Uterus (tissue), 4 donors: ENCODE measurements around the gene RNU7-1. TPM values are rescaled to one million over a fixed set of nuclear protein-coding genes. Genes with fewer than 3 reads are reported as not detected.
"Not testable (repeated sequence)": the region's sequence is repeated elsewhere in the genome, so short reads cannot be mapped to it uniquely, and the experiment has no call there.

Source experiments
- DNase-seq, 2 donors: peaks; one replicate each; pipeline ENCODE4 v3.0.0-alpha.2; 2019 to 2020
- H3K27ac ChIP-seq, 2 donors: fragments of 200-600 bp; sonication (generic); 1 replicate in 1 of 2; 2 replicates in 1 of 2; pipeline ENCODE4 v1.5.1; 2016 to 2018
- H3K27me3 ChIP-seq, 2 donors: fragments of 200-600 bp; sonication (generic); one replicate each; pipeline ENCODE4 v1.5.1; 2018 to 2019; ENCODE audit warnings: control low read depth in 1 of 2
- H3K36me3 ChIP-seq, 2 donors: fragments of 200-600 bp; sonication (generic); one replicate each; pipeline ENCODE4 v1.5.1; 2019; ENCODE audit warnings: control low read depth in 1 of 2
- H3K4me1 ChIP-seq, 2 donors: fragments of 200-600 bp; sonication (generic); one replicate each; pipeline ENCODE4 v1.5.1; 2018 to 2019; ENCODE audit warnings: control low read depth in 1 of 2
- H3K4me3 ChIP-seq, 2 donors: fragments of 200-600 bp; sonication (generic); 1 replicate in 1 of 2; 2 replicates in 1 of 2; pipeline ENCODE4 v1.5.1; 2018 to 2019; ENCODE audit warnings: mild to moderate bottlenecking in 1 of 2
- H3K9me3 ChIP-seq, 2 donors: fragments of 200-600 bp; sonication (generic); one replicate each; pipeline ENCODE4 v1.5.1; 2019; ENCODE audit warnings: control low read depth in 1 of 2
- POLR2A ChIP-seq, 2 donors: fragments of 450-650 bp; IDR thresholded peaks; one replicate each; pipeline ENCODE4 v1.6.1; 2016; ENCODE audit warnings: antibody characterized with exemption in 2 of 2, mild to moderate bottlenecking in 1 of 2, moderate library complexity in 1 of 2
- intact Hi-C: fragments of 100-400 bp; cut with DNase I; formaldehyde crosslinking; loops from one replicate; pipeline ENCODE4 v1.15.1; 2023; ENCODE audit warnings: low total_unique reads
- total RNA-seq, 4 donors: library from RNA; depleted of rRNA in 3 of 4; stranded (reverse); fragments of >200 nt in 3 of 4; gene quantifications; one replicate each; pipeline versions ENCODE4 v1.1.0 to v1.2.4, GENCODE V29; 2014 to 2023
- TF ChIP-seq, protein P1 (sequence below), 4 experiments: fragments of 200-600 bp in 2 of 4; fragments of 450-650 bp in 2 of 4; sonication (generic) in 2 of 4; IDR thresholded peaks; one replicate each; pipeline ENCODE4 v1.5.1; 2016 to 2019; ENCODE audit warnings: antibody characterized with exemption in 4 of 4, mild to moderate bottlenecking in 2 of 4, moderate library complexity in 1 of 4
- donor health status: DM: yes; HTN: yes; CAD: no.

Gene RNU7-1
- total RNA-seq, 4 donors from 2014 or later, result not detected

DNA sequence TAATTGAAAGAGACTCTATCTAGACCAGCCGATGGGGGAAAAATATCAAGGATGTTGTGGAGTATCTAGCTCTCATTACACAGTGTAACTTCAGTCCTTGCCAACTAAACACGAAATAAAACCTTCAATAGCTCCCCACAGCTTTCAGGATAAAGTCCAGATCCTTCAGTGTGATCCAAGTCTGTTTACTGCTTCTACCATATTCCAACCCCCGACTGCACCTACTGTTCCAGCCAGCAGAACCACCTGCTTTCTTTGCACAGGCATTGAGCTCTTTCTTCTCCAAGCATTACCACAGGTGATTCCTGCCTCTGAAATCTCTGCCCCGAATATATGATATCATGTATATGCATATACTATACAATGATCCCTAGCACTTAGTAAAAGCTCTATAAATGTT is 41.2 kb upstream of the RNU7-1 start:
- no peaks in the 10 kb centered on the region for H3K27me3 ChIP-seq
- no peak overlapping the region for H3K27ac ChIP-seq
- DNase-seq, result no peak
- H3K9me3 ChIP-seq, result no peaks in the 10 kb centered on the region
- intact Hi-C loops, result no loop called here
- H3K4me1 ChIP-seq, result peaks cover 0 to 4% of the 10 kb centered on the region in 2 donors
- TF ChIP-seq, protein P1, sequence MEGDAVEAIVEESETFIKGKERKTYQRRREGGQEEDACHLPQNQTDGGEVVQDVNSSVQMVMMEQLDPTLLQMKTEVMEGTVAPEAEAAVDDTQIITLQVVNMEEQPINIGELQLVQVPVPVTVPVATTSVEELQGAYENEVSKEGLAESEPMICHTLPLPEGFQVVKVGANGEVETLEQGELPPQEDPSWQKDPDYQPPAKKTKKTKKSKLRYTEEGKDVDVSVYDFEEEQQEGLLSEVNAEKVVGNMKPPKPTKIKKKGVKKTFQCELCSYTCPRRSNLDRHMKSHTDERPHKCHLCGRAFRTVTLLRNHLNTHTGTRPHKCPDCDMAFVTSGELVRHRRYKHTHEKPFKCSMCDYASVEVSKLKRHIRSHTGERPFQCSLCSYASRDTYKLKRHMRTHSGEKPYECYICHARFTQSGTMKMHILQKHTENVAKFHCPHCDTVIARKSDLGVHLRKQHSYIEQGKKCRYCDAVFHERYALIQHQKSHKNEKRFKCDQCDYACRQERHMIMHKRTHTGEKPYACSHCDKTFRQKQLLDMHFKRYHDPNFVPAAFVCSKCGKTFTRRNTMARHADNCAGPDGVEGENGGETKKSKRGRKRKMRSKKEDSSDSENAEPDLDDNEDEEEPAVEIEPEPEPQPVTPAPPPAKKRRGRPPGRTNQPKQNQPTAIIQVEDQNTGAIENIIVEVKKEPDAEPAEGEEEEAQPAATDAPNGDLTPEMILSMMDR (IDR thresholded peaks at IDR 0.05), result no peak
- TF ChIP-seq POLR2A (IDR thresholded peaks at IDR 0.05), result no peak
- no peaks in the 10 kb centered on the region for H3K36me3 ChIP-seq
- H3K4me3 ChIP-seq, result no peak overlapping the region

DNA sequence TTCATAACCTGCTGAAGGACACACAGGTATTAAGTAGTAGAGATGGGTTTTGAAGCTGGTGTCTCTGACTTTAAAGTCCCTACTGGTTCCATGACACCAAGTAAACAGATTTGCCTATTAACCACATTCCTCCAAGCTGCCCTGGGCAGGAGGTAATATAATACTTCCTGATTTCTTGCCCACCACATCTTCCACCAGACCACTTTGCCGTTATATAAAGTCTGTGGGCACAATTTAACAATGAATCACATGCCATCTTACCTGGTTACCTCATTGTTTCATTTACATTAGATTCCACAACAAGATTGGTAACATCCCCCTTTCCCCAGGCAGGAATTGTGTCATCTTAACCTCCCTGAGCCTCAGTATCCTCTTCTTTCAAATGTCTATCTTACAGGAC is 39.9 kb upstream of the RNU7-1 start:
- H3K36me3 ChIP-seq, result no peaks in the 10 kb centered on the region
- DNase-seq, result no peak
- peaks cover 0 to 4% of the 10 kb centered on the region in 2 donors for H3K4me1 ChIP-seq
- H3K9me3 ChIP-seq, result no peaks in the 10 kb centered on the region
- no peak overlapping the region for H3K4me3 ChIP-seq
- peak overlapping the region in 1 of 2 donors; percentile 84 for H3K27ac ChIP-seq
- intact Hi-C loops, result no loop called here
- TF ChIP-seq, protein P1 (IDR thresholded peaks at IDR 0.05), result no peak
- no peak for TF ChIP-seq POLR2A (IDR thresholded peaks at IDR 0.05)
- H3K27me3 ChIP-seq, result no peaks in the 10 kb centered on the region

DNA sequence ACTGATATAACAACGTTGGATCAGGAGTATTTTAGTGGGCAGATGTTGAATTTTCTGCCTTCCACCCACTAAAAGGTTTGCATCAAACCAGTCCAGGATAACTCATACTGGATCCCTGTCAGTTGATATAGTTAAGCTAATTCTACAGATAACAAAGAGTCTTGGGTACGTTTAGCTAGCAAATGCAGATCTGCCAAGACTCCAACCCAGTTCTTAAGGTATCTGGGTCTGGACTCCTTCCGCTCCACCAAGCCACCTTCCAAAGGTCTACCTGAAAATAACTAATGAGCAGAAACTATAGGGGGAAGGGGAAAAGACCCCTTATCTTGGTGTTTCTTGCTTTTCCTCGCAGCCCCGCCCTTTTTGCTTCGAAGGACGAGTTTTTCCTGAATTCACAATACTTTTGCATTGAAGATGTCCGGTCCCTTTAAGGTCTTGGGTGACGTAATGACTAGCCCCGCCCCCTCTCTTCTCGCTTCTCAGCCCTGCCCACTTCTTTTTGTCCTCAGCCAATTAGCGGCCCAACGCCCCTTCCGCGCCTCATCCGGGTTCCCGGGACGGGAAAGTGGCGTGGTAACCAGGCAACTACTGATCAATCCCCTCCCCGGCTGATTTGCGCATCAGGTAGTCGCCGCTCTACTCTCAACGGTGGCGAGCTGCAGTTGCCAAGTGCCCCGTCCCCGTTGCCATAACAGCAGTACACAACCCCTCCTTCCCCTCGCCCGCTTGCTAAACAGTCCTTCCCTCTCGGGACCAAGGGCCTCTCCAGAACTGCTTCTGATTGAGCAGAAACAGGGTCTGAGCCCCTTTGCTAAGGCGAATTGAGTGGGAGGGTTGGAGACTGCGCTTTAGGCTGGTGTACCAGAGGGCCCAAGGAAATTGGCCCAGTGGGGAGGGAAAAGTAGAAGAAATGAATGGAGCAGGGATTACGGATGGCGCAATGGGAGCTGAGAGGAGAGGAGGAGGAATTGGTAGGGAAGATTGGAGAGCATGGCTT is 39.0 kb upstream of the RNU7-1 start, which contains the start of gene LRRC23:
Gene LRRC23 (plus strand): TSS at position 543 of the 997 bp plus-strand sequence. CDS start 812 bp downstream, outside the sequence.
- peak; percentile 97 to 99 for DNase-seq
- Histone ChIP-seq H3K27ac (peak within 1 kb of the TSS; percentile 84 to 88), H3K9me3 (no peaks in the 10 kb centered on the region), H3K4me3 (peak within 1 kb of the TSS; percentile 56 to 81), H3K27me3 (no peaks in the 10 kb centered on the region), H3K4me1 (peaks cover 0 to 4% of the 10 kb centered on the region in 2 donors), H3K36me3 (no peaks in the 10 kb centered on the region)
- intact Hi-C loops, result no loop called here
- TF ChIP-seq, protein P1 (IDR thresholded peaks at IDR 0.05), result peak in 1 of 4 experiments; percentile 40
- TF ChIP-seq POLR2A (IDR thresholded peaks at IDR 0.05), result peak; percentile 58 to 69

DNA sequence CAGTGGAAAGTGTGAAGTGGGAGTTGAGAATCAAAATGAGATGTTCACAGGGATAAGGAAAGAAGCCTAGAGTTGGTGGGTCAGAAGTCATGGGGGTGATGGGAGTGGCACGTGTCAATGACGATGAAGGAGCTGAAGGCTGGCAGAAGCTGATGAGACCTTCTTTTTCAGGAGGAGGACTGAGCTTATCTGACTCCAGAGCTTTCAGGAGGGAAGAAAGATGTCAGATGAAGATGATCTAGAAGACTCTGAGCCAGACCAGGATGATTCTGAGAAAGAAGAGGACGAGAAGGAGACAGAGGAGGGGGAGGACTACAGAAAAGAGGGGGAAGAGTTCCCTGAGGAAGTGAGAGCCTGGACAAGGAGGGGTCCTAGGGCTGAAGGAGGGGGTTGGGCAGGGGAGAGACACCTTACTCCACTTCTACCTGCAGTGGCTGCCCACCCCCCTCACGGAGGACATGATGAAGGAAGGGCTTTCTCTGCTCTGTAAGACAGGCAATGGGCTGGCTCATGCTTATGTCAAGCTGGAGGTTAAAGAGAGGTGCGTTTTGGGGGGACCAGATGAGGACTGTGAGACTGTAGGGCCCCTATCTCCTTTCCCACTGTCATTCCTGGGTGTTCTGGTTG is 38.1 kb upstream of the RNU7-1 start:
- Histone ChIP-seq H3K4me3 (peak overlapping the region; percentile 56 to 81), H3K27me3 (no peaks in the 10 kb centered on the region), H3K36me3 (no peaks in the 10 kb centered on the region), H3K9me3 (no peaks in the 10 kb centered on the region), H3K27ac (peak overlapping the region; percentile 84 to 88), H3K4me1 (peaks cover 0 to 4% of the 10 kb centered on the region in 2 donors)
- DNase-seq, result no peak
- intact Hi-C loops, result no loop called here
- TF ChIP-seq, protein P1 (IDR thresholded peaks at IDR 0.05), result no peak
- TF ChIP-seq POLR2A (IDR thresholded peaks at IDR 0.05), result no peak

DNA sequence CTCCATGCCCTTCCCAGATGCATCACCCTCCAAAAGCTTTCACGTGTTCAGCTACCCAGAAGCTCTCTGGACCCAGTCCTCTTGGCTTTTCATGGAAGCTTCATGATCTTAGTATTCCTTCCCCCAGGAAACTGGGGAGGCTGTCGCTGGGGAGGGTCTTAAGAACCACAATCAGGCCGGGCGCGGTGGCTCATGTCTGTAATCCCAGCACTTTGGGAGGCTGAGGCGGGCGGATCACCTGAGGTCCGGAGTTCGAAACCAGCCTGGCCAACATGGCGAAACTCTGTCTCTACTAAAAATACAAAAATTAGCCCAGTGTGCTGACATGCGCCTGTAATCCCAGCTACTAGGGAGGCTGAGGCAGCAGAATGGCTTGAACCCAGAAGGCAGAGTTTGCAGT is 35.5 kb upstream of the RNU7-1 start:
- intact Hi-C loops, H3K9me3 ChIP-seq, H3K4me3 ChIP-seq, DNase-seq, H3K27me3 ChIP-seq, H3K36me3 ChIP-seq, H3K27ac ChIP-seq, H3K4me1 ChIP-seq: not testable (repeated sequence)
